HCT116 (cell line): ENCODE measurements around the gene ARL8B.

ENCODE experiments used
- CEBPB ChIP-seq: IDR thresholded peaks from 2 replicates; pipeline ENCODE4 v1.6.1; 2012; ENCODE audit warnings: low read depth
- CTCF ChIP-seq, 3 experiments: fragments of 200-600 bp in 1 of 3; sonication (generic) in 1 of 3; IDR thresholded peaks in 2 of 3; conservative IDR thresholded peaks in 1 of 3; 2 replicates each; pipeline ENCODE4 v1.5.1; 2012 to 2017; ENCODE audit warnings: low read depth in 2 of 3, low read length in 2 of 3, antibody characterized with exemption in 1 of 3, borderline replicate concordance in 1 of 3, control low read depth in 1 of 3, mild to moderate bottlenecking in 1 of 3, mixed read lengths in 1 of 3, mixed run types in 1 of 3, moderate library complexity in 1 of 3; ENCODE audit not compliant: insufficient read depth in 1 of 3
- EZH2 ChIP-seq: fragments of 200-600 bp; sonication (generic); IDR thresholded peaks from 2 replicates; pipeline ENCODE4 v1.6.1; 2017; ENCODE audit warnings: antibody characterized with exemption, mixed run types
- JUND ChIP-seq: IDR thresholded peaks from 2 replicates; pipeline ENCODE4 v1.6.1; 2012
- POLR2A ChIP-seq: IDR thresholded peaks from 2 replicates; pipeline ENCODE4 v1.7.0; 2011; ENCODE audit warnings: borderline replicate concordance; ENCODE audit not compliant: insufficient read depth, insufficient read length; ENCODE audit errors: extremely low read depth
- POLR2AphosphoS5 ChIP-seq: IDR thresholded peaks from 2 replicates; pipeline ENCODE4 v1.6.1; 2011; ENCODE audit warnings: mild to moderate bottlenecking, low read depth, low read length, moderate library complexity
- TCF7L2 ChIP-seq: IDR thresholded peaks from 2 replicates; pipeline ENCODE4 v1.7.0; 2011; ENCODE audit warnings: borderline replicate concordance, inconsistent platforms; ENCODE audit not compliant: insufficient read depth, insufficient read length; ENCODE audit errors: extremely low read depth
- ZNF274 ChIP-seq: fragments of 200-500 bp; sonication (Bioruptor generic); IDR thresholded peaks from 2 replicates; pipeline ENCODE4 v1.6.1; 2014; ENCODE audit warnings: mild to moderate bottlenecking, low read depth, low read length, inconsistent platforms
- TF ChIP-seq, protein P1 (sequence below): IDR thresholded peaks from 2 replicates; pipeline ENCODE4 v1.6.1; 2012; ENCODE audit warnings: low read depth

DNA sequence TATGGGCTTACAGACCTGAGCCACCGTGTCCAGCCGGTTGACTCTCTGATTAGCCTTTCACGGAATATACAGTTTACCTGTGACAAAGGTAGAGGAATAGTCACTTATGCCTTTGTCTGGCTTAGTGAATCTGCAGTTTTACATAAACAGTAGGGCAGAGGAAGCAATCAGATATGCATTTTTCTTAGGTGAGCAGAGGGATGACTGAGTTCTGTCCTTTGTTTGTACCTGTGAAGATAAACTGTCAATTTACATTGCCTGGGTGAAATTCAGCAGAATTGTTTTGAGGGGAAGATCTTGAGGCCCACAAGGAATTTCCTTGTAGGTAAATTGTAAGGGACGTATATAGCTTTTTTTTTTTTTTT lies 76.2 kb downstream of the ARL8B start:
- TF ChIP-seq ZNF274 (no peak), JUND (no peak), CTCF (IDR thresholded peaks at IDR 0.05 in 2 of 3, conservative IDR thresholded peaks at IDR 0.05 in 1 of 3; ENCODE audit: borderline replicate concordance in 1 of 3, insufficient read depth in 1 of 3, low read depth in 2 of 3, low read length in 2 of 3) (no peak), TCF7L2 (no peak), POLR2A (no peak), EZH2 (no peak), POLR2AphosphoS5 (no peak), CEBPB (no peak)
- TF ChIP-seq, protein P1, sequence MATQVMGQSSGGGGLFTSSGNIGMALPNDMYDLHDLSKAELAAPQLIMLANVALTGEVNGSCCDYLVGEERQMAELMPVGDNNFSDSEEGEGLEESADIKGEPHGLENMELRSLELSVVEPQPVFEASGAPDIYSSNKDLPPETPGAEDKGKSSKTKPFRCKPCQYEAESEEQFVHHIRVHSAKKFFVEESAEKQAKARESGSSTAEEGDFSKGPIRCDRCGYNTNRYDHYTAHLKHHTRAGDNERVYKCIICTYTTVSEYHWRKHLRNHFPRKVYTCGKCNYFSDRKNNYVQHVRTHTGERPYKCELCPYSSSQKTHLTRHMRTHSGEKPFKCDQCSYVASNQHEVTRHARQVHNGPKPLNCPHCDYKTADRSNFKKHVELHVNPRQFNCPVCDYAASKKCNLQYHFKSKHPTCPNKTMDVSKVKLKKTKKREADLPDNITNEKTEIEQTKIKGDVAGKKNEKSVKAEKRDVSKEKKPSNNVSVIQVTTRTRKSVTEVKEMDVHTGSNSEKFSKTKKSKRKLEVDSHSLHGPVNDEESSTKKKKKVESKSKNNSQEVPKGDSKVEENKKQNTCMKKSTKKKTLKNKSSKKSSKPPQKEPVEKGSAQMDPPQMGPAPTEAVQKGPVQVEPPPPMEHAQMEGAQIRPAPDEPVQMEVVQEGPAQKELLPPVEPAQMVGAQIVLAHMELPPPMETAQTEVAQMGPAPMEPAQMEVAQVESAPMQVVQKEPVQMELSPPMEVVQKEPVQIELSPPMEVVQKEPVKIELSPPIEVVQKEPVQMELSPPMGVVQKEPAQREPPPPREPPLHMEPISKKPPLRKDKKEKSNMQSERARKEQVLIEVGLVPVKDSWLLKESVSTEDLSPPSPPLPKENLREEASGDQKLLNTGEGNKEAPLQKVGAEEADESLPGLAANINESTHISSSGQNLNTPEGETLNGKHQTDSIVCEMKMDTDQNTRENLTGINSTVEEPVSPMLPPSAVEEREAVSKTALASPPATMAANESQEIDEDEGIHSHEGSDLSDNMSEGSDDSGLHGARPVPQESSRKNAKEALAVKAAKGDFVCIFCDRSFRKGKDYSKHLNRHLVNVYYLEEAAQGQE, result no peak
